GM19463 (cell line): Measurements from ENCODE around the gene COPS3.
"Not testable (repeated sequence)": the region's sequence is repeated elsewhere in the genome, so short reads cannot be mapped to it uniquely, and the experiment has no call there.

Experiments
- ATAC-seq: cut with Tn5 transposase; IDR thresholded peaks from one replicate; pipeline ENCODE4 v1.9.1; 2021; ENCODE audit warnings: mild to moderate bottlenecking, moderate library complexity; ENCODE audit not compliant: unreplicated experiment

COPS3 gene

DNA sequence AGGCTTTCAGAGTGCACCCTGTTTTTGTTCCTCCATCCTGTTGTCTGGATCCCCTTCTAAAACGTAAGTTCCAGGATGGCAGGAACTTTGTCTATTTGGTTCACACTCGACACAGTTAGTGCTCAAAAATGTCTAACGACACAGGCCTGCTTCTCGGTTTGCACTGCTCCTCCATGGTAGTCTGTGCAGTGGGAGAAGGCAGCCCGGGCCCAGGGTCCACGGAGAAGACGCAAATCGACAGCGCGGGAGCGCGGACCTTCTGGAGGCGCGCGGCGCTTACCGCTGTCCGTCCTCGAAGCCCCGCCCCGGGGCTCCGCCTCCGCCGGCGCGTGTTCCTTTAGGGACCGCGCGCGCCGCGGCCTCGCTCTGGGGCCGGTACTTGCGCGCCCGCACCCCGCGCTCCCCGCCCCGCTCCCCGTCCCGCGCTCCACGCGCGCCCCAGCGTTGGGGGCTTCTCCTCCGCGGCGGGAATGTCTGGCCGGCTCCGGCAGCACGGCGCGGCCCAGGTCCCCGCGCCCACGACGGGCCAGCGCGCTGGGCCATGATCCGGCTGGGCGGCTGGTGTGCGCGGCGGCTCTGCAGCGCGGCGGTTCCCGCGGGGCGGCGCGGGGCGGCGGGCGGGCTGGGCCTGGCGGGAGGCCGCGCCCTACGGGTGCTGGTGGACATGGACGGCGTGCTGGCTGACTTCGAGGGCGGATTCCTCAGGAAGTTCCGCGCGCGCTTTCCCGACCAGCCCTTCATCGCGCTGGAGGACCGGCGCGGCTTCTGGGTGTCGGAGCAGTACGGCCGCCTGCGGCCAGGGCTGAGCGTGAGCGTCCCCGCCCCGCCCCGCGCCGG is 22.2 kb upstream of the COPS3 start, which contains the start of gene NT5M:
Gene NT5M (plus strand): TSS at position 364 of the 837 bp plus-strand sequence. CDS start 178 bp downstream, at position 542.
- ATAC-seq: peak; percentile 61

DNA sequence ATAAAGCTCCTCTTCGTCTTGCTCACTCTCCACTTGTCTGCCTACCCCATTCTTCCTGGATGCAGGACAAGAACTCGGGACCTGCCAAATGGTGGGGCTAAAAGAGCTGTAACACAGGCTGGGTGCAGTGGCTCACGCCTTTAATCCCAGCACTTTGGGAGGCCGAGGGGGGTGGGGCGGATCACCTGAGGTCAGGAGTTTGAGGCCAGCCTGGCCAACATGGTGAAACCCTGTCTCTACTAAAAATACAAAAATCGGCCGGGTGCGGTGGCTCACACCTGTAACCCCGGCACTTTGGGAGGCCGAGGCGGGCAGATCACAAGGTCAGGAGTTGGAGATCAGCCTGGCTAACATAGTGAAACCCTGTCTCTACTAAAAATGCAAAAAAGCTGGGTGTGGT is 20.6 kb upstream of the COPS3 start:
- ATAC-seq: not testable (repeated sequence)

DNA sequence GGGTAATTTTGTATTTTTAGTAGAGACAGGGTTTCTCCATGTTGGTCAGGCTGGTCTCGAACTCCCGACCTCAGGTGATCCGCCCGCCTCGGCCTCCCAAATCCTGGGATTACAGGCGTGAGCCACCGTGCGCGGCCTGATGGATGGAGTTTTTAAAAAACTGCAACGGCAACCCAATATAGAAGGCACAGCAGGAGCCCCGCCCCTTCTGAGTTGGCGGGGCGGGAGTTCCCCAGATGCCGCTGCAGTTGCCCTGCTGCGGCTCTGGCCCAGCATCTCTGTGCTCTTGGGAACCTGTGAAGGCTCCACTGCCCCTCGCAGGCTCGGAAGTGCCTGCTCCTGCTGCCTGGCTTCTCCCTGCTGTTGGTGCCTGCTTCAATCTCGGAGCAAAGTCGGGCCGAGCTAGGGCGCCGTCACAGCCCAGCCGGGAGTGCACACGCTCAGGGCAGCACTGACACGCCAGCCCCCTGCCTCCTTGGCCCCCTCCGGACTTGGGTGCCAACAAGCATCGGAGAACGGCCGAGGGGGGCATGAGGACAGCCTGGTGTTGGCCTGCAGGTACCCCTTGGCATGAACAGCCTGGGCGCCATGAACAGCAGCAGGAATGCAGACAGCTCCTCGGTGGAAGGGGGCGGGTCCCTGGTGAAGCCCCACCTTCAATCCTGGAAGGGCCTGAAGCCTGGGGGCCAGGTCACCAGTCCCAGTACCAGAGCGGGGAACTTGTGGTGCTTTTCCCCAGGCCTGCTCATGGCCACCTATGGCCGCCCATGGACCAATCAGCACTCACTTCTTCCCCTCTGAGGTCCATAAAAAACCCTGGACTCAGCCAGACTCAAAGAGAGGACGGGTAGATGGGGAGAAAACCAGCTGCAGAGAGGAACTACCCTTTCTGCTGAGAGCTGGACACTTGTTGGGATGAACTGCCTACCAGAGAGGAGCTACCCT is 19.9 kb upstream of the COPS3 start:
- no peak for ATAC-seq

DNA sequence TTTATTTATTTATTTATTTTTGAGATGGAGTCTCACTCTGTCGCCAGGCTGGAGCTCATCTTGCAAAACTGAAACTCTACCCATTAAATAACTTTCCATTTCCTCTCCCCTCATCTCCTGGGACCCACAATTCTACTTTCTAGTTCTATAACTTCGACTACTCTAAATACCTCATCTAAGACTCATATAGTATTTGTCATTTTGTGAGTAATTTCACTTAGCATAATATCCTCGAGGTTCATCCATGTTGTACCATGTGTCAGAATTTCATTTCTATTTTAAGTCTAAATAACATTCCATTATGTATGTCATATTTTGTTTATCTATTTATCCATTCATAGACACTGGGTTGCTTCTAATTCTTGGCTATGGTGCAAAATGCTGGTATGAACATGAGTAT is 17.1 kb upstream of the COPS3 start:
- ATAC-seq: no peak

DNA sequence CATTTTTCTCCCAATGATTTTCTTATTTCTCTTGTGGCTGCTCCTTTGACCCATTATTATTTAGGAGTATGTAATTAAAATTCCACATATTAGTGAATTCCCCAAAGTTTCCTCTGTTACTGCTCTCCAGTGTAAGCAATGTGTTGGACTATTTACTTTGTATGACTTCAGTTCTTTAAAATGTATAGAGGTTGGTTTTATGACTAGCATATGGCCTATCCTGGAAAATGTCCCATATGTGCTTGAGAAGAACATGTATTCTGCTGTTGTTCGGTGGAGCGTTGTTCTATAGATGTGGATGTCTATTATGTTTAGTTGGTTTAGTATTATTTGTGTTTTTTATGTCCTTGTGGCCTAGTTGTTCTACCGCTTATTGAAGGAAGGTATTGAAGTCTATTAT is 16.2 kb upstream of the COPS3 start:
- ATAC-seq: no peak

DNA sequence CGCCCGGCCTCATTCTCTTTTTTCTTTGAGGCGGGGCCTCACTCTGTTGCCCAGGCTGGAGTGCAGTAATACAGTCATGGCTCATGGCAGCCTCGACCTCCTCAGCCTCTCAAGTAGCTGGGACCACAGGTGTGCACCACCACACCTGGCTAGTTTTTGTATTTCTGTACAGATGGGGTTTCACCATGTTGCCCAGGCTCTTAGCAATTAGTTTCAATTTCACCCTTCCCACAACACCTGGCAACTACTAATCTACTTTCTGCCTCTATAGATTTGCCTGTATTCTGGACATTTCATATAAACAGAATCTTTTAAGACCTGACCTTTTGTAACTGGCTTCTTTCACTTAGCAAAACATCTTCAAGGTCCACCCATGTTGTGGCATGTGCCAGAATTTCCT is 14.1 kb upstream of the COPS3 start:
- ATAC-seq: no peak

DNA sequence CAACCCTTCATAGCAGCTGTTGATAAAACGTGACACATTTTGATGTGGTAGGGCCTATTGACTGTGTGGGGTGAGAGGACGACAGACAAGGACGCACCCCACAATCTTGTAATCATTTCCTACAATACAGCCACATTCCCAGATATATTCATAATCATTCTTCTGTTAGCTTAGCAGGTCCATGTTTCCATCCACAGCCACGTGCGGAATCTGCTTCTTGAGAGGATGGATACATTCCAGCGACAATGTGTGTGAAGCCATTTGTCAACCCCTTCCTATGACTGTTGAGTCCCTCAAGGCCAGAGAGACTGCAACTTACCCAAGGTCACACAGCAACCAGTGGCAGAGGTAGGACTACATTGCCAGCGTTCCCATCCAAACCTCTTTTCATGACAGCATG is 8.7 kb upstream of the COPS3 start:
- ATAC-seq: no peak

DNA sequence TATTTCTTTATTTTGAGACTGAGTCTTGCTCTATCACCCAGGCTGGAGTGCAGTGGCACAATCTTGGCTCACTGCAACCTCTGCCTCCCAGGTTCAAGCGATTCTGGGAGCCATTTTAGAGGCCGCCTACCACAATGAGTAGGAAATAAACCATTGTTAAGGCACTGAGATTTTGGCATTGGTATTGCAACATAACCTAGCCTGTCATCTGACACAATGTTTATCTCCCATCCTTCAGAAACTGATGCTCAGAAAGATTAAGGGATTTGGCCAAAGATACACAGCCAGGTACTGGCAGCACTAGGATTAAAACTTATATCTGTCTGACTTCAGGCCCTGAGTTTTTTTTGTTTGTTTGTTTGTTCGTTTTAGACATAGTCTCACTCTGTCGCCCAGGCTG is 8.0 kb upstream of the COPS3 start:
- ATAC-seq: no peak

DNA sequence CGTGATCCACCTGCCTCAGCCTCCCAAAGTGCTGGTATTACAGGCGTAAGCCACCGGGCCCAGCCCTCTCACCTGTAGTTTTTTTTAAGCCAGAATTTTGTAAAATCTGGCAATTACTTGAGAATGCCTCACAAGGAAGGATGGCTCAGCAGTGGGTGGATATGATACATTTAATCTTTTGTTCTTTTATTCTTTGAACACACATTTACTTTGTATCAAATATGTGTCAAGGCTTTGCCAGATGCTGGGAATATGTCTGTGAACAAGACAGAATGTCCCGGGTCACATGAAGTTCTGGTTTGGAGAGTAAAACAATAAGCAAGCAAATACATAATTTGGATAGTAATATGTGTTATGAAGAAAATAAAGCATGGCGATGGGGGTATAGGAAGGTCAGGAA is 4.9 kb upstream of the COPS3 start:
- ATAC-seq: no peak

DNA sequence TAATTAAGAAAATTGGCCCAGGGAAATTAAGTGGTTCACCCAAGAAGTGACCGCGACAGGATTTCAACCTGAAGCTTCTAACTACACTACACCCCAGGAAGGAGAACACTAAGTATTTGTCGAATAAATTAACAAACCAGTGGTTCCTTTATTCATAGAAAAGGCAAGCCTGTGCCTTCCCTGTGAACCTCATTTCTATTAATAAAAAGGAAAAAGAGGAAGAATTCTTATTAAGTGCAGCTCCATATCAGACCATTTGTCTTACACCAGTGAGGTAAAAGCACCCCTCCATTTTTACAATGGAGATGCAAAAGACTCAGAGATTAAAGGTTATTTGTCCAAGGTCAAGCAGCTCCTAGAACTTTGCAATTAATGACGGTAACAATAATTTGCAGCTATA is 1.7 kb downstream of the COPS3 start:
- no peak for ATAC-seq

DNA sequence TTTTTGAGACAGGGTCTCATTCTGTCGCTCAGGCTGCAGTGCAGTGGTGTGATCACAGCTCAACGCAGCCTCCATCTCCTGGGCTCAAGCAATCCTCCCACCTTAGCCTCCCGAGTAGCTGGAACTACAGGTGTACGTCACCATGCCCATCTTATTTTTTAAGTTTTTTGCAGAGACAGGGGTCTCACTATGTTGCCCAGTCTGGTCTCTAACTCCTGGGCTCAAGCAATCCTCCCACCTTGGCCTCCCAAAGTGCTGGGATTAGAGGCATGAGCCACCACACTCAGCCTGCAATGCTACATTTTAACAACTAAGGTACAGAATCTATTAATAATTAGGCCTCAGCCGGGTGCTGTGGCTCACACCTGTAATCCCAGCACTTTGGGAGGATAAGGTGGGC is 3.6 kb downstream of the COPS3 start:
- not testable (repeated sequence) for ATAC-seq

DNA sequence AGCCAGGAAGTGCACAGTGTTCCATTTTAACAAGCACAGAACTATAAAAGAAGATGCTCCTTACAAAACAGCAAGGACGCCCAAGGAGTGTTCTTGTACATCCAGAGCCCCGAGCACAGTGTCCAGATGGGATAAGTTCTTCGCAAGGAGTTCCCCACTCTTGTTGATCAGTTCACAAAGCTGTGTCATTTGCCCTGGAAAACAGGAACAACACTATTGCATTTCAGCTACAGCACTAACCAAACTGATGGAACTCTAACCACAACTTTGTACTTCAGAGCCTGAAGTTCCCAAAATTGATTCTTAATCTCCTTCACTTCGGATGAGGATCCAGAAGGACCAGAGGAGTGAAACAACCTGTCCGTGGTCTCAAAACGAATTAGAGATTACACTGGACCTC is 5.1 kb downstream of the COPS3 start:
- ATAC-seq: no peak

DNA sequence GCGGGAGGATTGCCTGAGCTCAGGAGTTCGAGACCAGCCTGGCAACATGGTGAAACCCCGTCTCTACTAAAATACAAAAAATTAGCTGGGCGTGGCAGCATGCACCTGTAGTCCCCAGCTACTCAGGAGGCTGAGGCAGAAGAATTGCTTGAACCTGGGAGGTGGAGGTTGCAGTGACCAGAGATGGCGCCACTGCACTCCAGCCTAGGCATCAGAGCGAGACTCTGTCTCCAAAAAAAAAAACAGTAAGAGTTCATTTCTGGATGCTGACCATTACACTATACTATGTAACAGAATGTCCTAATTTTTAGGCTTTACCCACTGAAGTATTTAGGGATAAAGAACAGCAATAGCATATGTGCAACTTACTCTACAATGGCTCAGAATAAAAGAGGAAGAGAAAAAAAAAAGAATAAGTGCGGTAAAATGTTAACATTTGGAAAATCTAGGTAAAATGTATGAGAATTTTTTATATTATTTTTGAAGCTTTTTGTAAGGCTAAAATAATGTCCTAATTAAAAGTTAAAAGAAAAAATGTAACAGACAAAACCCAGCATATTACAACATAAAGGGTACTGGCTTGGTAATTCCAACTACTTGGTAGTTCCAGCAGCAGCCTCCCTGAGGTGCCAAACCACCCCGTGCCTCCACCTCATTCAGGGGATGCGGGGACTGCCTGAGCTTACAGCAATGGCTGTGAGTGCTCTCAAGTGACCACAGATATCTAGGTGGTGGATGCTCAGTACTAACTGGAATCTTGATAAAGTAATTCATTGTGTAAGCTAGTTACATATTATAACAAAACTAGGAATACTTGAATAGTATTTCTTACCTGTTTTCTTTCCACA is 10.9 kb downstream of the COPS3 start:
- ATAC-seq: no peak

DNA sequence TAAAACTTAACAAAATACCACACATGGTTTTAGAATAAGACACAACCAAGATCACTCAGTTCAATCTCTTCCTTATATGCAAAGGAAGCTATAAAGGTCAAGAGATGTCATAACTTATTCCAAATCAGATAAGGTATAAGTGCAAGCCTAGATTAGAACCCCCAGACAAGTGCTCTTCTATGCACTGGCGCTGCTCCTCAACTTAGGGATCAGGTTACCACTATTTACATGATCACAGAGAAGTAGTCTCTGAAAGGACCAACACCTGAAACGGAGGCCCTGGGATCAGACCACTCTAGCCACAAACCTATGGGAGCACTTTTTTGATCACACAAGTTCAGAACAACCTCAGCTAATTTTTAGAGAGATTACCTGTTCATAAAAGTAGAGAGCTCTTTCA is 16.6 kb downstream of the COPS3 start:
- no peak for ATAC-seq

DNA sequence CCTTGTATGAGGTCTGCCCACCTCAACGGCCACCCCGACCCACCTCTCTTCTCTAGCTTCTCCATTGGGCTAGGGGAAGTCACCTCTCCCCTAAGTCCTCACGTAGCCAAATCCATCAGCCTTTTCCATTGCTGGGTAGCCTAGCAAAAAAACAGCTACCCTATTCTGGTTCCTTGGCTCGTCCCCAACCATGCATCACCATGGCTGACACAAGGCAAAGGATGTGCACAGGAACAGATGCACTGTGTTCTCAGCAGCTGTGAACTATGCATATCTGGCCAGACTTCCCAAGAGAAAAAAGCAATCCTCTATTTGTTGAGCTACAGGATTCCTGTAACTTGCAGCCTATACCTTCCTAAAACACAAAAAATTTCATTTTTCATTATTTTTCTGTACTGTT is 22.0 kb downstream of the COPS3 start:
- no peak for ATAC-seq

DNA sequence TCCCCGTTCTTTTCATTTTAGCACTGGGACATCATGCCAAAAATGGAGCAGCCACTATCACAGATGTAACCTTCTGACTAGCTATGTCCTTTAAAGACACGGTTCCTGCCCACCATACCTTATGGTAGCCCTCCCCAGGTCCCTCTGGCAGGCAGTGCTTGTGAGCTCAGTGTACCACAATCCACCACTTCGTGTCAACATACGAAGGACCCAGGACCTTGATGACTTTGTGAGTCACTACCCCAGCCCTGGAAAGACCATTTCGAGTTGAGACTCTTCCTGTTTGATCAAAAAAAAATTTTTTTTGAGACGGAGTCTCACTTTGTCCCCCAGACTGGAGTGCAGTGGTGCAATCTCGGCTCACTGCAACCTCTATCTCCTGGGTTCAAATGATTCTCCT is 23.0 kb downstream of the COPS3 start:
- ATAC-seq: no peak

DNA sequence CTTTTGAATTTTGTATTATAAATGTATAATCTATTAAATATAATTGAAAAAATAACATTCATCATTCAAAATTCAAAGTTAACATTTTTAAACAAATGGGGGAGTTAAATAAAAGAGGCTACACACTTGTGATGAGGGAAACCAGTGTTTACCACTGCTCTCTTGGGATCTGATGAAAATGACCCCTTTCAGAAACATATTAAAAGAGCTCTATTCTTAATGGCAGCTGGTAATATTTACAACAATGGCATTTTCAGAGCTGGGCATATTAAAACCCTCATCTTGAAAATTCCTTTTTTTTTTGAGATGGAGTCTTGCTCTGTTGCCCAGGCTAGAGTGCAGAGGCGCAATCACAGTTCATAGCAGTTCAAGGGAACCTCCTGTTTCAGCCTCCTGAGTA is 24.7 kb downstream of the COPS3 start:
- ATAC-seq: no peak

DNA sequence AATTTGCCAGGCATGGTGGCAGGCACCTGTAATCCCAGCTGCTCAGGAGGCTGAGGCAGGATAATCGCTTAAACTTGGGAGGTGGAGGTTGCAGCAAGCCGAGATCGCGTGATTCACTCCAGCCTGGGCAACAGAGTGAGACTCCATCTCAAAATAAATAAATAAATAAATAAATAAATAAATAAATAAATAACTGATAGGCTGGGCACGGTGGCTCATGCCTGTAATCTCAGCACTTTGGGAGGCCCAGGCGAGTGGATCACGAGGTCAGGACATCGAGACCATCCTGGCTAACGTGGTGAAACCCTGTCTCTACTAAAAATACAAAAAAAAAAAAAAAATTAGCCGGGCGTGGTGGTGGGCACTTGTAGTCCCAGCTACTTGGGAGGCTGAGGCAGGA is 25.4 kb downstream of the COPS3 start:
- not testable (repeated sequence) for ATAC-seq

DNA sequence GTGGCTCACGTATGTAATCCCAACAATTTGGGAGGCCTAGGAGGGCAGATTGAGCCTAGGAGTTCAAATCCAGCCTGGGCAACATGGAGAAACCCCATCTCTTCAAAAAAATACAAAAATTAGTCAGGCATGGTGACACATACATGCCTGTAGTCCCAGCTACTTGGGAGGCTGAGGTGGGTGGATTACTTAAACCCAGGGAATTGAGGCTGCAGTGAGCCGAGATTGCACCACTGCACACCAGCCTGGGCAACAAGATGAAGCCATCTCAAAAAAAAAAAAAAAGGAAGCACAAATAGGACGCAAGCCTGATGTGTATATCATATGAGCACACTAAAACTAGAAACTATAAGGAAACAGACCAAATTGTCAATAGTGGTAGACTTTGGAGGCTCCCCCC is 27.0 kb downstream of the COPS3 start:
- no peak for ATAC-seq

DNA sequence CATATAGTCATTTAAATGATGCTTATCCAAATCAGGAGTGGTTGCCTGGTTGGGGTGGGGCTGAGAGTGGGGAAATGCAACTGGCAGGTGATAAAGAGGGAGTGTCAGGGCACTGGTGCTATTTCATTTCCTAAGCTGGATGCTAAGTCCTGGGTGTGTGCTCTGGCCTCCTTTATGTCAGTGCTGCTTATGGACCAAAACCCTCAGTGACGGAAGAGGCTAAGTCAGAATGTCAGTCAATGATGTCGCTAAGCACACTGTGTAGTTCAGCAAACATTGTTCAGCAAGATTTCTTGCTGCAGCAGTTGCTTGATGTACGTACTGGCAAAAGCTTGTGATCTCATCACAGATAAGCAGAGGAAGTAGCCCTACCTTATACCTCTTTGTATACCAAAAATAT is 27.6 kb downstream of the COPS3 start:
- no peak for ATAC-seq

DNA sequence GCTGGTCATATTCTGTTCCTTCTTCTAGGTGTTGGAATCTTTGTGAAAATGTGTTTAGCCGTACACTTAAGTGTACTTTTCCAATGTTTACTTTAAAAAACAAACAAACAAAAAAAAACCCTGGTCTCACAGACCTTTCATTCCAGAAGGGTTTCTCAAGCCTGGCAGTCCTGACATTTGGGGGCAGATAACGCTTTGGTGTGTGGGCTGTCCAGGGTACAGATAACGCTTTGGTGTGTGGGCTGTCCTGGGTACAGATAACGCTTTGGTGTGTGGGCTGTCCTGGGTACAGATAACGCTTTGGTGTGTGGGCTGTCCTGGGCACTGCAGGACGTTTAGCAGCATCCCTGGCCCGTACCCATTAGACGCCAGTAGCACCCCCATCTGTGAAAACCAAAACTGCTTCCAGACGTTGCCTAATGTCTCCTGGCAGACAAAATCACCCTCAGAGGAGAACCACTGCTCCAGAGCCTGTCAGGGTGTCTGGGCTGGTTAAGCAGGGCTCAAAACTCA is 28.8 kb downstream of the COPS3 start:
- no peak for ATAC-seq
